GM19452 (cell line): ENCODE measurements around the gene CAV3.

Experiments
- ATAC-seq: cut with Tn5 transposase; IDR thresholded peaks from one replicate; pipeline ENCODE4 v1.9.1; 2021; ENCODE audit not compliant: unreplicated experiment

The CAV3 gene

DNA sequence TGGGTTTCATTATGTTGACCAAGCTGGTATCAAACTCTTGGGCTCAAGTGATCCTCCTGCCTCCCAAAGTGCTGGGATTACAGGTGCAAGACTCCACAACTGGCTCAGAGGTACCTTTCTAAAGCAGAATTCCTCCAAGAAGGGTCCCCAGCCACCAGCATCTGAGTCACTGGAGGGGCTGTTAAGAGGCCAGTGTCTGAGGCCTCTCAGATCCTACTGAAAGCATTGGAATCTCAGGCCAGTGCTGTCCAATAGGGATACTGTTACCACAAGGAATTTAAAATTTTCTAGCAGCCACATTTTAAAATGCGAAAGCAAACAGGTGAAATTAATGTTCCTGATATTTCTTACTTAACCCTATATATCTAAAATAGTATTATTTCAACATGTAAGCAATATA lies 1.3 kb downstream of the CAV3 start:
- no peak for ATAC-seq

DNA sequence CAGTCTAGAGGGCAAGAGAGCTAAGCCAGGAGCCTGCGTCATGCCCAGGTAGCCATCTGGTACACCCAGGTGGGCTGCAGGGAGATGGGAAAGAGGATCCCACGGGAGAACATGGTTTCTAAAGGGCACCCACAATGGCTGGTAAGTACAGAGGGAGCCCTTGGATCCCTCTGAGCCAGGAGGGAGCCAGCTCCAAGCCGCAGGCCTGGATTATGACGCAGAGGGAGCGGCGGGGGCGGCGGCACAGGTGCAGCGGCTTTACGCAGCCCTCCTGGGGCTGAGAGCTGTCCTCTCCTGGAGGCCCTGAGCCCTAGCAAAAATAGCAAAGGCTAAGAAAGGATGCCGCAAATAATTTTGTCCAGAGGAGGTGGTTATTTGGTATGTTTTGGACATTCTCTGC lies 2.8 kb downstream of the CAV3 start:
- ATAC-seq: no peak

DNA sequence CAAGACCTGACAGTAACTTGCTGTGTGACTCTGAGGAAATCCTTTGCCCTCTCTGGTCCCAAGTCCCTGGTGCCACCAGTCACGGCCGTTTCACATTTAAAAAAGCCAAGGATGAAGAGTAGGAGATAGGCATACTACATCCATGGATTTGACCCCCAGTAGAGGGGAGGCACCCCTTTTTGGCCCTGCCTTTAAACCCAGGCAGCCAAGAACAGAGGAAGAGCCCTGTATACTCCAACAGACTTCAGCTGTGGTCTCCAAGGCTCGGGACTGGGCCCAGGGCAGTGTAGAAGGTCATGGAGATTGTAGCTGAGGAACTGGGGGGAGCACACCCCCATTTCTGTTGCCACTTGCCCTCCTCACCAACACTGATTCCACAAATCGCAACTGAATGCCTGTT lies 3.7 kb downstream of the CAV3 start:
- no peak for ATAC-seq

- no peak for ATAC-seq
Observed at GRCh38 chr3:8737823-8738222, 4.2 kb downstream of the CAV3 start.

DNA sequence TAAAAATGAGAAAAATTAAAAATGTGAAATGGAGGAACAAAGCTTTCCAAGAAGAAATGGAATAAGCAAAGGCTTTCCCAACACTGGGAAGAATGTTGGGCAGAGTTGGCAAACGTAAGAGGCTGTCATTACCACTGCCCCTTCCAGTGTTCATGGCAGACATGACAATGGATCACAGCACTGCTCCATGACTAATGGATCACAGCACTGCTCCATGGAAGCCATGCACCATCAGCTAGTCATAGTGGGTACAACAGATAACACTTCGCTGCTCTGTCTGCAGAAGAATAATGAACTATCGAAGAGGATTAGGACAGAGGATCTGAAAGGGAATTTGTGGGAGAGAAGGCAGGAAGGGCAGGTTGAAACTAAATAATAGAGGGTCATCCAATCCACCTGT lies 5.0 kb downstream of the CAV3 start:
- no peak for ATAC-seq

DNA sequence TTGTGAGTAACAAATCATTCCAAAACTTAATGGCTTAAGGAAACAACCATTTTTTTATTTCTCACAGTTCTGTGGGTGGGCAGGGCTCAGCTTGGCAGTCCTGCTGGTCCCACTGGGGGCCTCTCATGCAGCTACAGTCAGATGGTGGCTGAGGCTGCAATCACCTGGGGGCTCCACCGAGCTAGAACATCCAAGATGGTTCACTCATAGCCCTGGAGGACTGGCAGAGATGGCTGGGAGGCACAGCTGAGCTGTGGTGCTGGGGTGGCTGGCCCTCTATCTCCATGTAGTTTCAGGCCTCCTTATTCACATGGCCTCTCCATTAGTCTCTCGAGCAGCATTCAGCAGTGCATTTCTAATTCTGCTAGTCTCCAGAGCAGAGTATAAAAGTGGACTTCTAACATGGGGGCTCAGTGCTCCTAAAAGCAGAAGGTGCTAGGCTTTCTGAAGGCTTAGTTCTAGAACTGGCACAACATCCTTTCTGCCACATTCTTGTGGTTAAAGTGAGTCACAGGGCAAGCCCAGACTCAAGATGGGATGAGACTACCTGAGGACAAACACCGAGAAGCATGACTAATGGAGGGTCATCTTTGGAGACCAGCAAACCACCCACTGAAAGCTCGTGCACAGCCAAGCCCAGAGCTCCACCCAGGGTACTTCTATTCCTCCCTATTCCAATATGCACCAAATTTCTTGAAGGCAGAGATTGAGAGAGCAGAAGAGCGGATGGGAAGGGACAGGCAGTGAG lies 6.3 kb downstream of the CAV3 start:
- no peak for ATAC-seq

DNA sequence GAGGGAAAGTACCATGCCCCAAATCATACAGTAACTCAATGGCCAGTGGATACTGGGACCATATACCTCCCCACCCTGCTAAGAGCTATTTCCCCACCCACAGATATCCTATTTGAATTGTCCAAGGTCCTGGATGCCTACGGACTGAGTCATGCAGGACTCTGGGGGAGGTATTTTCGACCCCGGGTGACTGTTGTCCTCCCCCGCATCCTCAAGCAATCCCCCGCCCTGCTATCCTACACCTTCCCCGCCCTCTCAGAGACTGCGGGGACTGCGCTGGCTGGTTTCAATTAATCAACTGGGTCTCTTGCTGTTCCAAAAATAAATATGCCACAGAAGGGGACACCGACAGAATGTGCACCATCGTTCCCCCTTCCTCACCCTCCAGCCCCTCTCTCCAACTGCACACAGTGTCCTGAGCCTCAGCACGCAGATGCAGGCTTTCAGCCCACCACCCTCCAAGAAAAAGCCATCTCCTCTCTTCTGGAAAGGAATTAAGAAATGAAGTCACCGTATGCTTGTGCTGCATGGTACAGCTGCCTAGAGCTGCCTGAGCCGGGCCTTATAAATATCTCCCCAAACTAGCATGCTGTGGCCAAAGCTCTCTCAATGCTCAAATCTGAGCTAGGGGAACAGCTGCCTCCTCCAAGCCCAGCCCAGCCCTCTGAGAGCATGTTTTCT lies 8.1 kb downstream of the CAV3 start:
- ATAC-seq: no peak

GRCh38 chr3:8743021-8743601 lies 9.5 kb downstream of the CAV3 start:
- ATAC-seq: no peak

GRCh38 chr3:8743911-8744310 lies 10.3 kb downstream of the CAV3 start:
- no peak for ATAC-seq

DNA sequence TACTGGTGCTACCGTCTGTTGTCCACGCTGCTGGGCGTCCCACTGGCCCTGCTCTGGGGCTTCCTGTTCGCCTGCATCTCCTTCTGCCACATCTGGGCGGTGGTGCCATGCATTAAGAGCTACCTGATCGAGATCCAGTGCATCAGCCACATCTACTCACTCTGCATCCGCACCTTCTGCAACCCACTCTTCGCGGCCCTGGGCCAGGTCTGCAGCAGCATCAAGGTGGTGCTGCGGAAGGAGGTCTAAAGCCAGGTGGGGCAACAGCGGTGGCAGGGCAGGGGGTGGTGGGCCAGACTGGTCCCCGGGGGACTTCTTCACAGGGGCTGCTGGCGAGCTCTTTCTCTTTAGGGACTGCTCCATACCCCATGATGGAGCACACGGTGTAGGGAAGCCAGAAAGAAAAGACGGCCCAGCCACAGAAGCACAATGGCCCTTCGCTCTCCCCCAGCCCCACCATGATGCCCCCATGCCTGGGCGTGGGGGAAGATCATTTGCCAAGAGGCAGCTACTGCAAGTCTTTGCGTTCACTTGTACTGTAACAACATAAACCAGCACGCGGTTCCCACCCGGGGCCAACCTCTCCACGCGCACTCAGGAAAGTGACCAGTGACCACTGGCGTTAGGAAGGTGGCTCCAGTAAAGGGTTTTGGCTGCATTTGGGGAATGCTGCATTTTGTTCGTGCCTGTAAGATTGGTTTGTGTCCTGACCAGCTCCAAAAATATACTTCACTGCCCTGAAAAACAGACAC lies 12.2 kb downstream of the CAV3 start:
- ATAC-seq: no peak

DNA sequence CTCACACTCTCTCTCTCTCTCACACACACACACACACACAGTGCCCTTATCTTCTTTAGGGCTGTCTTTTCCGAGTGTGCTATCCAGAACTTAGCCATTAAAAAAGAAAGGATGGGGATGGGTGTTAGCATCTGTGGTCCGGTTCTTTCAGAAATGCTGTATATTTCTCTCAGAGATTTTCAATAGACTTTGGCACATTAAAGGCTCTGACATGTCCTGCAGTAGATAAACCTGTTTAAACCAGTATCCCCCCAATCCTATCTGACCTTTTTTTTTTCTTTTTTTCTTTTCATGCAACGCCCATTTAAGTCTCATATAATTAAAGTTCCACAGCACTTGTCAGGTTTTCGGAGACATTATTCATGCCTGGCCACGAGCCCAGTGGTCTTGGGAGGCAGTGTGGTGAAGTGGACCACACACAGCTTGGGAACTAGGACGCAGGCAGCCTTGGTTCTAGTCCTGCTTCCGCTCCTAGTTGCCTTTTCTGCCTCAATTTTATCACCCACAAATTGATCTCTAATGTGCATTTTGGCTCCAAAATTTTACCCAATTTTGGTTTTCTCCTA lies 13.3 kb downstream of the CAV3 start:
- no peak for ATAC-seq

DNA sequence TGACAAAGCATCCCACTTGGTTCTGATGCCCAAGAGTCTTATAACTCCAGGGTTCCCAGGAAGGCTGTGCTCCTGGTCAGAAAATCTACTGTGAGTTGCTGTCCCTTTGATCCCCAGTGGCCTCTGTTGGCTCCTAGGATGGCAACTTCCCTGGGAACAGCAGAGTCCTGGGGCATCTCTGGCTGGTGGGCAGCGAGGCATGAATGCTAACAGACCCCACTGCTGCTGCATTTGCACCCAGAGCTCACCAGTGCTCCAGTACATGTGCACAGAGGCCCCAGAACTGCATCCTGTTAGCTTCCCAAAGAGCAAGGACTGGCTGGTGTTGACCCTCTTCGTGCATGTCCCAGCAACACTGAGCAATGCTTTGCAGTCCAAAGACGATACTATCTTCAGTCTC lies 15.7 kb downstream of the CAV3 start:
- no peak for ATAC-seq

GRCh38 chr3:8752832-8753231 lies 19.2 kb downstream of the CAV3 start:
- no peak for ATAC-seq

GRCh38 chr3:8755097-8755496 lies 21.5 kb downstream of the CAV3 start:
- no peak for ATAC-seq

- no peak for ATAC-seq
Observed at GRCh38 chr3:8755564-8756237, 22.1 kb downstream of the CAV3 start.

DNA sequence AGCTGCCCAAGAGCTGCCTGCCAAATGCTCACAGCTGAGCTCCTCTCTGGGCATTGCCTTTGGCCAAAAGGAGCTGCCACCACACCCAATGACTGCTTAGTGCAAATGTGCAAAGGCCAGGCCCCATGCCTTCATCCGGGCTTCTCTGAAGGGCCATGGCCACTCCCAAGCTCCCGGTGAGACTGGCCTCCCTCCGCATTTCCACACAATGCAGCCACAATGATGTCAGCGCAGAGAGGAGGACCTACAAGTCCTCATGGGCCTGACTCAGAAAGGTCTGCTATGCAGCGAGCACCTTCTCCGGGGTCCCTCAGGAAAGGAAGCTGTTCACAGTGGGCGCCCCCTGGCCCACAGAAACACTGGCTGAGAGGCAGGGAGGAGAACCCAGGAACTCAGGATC lies 23.1 kb downstream of the CAV3 start:
- no peak for ATAC-seq

GRCh38 chr3:8757551-8758518 lies 24.2 kb downstream of the CAV3 start:
- no peak for ATAC-seq

GRCh38 chr3:8759038-8759707 lies 25.6 kb downstream of the CAV3 start:
- ATAC-seq: no peak

DNA sequence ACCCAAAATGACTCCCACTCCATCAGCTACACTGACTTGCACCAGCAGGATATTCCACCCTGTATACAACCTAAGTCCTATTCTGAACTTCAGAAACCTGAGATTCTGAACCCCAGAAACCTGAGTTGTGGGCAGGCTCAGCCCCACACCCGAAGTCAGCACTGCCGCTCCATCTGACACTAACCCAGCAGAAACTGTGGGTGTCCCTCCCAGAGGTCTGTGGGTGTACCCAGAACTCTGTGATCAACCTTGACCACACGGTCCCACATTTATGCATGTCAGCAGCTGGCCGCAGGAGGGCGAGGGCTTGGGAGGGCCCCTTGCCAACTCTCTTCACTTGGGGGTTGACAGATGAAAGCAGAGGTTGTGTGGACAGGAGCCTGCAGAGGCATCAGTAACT lies 26.5 kb downstream of the CAV3 start:
- no peak for ATAC-seq
